ENCODE results near the gene CEND1.

DNA sequence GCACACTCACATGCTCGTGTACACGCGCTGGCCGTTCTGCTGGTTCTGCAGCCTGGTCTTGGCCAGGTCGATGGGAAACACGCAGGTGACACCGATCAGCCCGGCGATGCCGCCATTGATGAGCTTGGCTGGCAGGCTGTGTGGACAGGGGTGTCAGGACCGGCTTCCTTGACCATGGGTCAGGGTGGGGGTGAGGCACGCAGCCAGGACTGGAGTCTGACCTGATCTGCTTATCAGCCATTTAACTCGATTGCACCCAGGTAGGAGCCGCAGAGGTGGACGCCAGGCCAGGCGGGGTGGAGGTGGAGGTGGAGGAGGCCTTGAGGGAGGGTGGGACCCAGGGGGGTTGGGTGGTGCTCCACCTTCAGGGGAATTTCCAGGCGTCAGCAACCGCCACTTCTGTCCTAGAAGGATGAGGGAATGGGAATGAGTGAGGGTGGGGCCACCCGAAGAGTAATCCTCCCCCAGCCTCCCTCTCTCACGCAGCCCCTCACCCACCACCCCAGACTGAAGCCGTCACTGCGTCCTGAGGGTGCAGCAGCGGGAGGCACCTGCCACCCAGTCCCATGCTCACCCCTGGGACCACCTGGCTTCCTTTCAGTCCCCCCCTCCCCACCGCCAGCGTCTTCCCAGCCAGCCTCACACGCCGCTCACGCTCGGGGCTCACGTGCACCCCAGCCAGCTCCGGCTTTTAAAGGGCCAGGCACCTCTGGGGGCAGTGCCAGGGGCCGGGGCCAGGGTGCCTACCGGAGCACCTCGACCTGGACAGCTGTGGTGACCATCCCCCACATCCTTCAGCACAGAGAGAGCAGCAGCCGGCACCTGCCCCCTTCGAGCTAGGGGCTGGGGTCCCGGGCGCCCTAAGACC lies 5.1 kb upstream of the CEND1 start:
- TF ChIP-seq, protein P1, sequence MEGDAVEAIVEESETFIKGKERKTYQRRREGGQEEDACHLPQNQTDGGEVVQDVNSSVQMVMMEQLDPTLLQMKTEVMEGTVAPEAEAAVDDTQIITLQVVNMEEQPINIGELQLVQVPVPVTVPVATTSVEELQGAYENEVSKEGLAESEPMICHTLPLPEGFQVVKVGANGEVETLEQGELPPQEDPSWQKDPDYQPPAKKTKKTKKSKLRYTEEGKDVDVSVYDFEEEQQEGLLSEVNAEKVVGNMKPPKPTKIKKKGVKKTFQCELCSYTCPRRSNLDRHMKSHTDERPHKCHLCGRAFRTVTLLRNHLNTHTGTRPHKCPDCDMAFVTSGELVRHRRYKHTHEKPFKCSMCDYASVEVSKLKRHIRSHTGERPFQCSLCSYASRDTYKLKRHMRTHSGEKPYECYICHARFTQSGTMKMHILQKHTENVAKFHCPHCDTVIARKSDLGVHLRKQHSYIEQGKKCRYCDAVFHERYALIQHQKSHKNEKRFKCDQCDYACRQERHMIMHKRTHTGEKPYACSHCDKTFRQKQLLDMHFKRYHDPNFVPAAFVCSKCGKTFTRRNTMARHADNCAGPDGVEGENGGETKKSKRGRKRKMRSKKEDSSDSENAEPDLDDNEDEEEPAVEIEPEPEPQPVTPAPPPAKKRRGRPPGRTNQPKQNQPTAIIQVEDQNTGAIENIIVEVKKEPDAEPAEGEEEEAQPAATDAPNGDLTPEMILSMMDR (IDR thresholded peaks at IDR 0.05) = no peak
- TF ChIP-seq POLR2AphosphoS5 (IDR thresholded peaks at IDR 0.05) (no peak), POLR2A (IDR thresholded peaks at IDR 0.05) (no peak)

Measured in prostate gland (tissue), 2 donors.